Lung (tissue), 12 donors: ENCODE data around the gene PTPRN2. TPM values are rescaled to one million over a fixed set of nuclear protein-coding genes. Genes with fewer than 3 reads are reported as not detected.
"Not testable (repeated sequence)": the region's sequence is repeated elsewhere in the genome, so short reads cannot be mapped to it uniquely, and the experiment has no call there.

Source experiments
- ATAC-seq: fragments of 200-7000 bp; cut with Tn5 transposase; one replicate; pipeline ENCODE4 v1.9.1; 2020; ENCODE audit warnings: moderate number of reproducible peaks; ENCODE audit not compliant: insufficient read depth, low FRiP score
- DNase-seq, 3 donors: peaks; one replicate each; pipeline ENCODE4 v3.0.0-alpha.2; 2013 to 2017
- H3K27ac ChIP-seq, 2 donors: one replicate each; pipeline ENCODE4 v1.5.1; 2013; ENCODE audit warnings: mild to moderate bottlenecking in 2 of 2, moderate library complexity in 2 of 2, control low read depth in 1 of 2, inconsistent platforms in 1 of 2, low read depth in 1 of 2, low read length in 1 of 2
- H3K27me3 ChIP-seq, 3 donors: one replicate each; pipeline ENCODE4 v1.5.1; 2013; ENCODE audit warnings: low read length in 2 of 3; ENCODE audit not compliant: control insufficient read depth in 3 of 3, insufficient read depth in 3 of 3
- H3K36me3 ChIP-seq, 4 donors: one replicate each; pipeline ENCODE4 v1.5.1; 2013; ENCODE audit warnings: low read length in 4 of 4, mild to moderate bottlenecking in 1 of 4, moderate library complexity in 1 of 4; ENCODE audit not compliant: control insufficient read depth in 4 of 4, insufficient read depth in 4 of 4
- H3K4me1 ChIP-seq, 5 donors: one replicate each; pipeline ENCODE4 v1.5.1; 2013; ENCODE audit warnings: low read length in 5 of 5, mild to moderate bottlenecking in 2 of 5, moderate library complexity in 1 of 5; ENCODE audit not compliant: control insufficient read depth in 5 of 5, insufficient read depth in 5 of 5
- H3K4me3 ChIP-seq: one replicate; pipeline ENCODE4 v1.5.1; 2013; ENCODE audit warnings: mild to moderate bottlenecking, control low read depth, moderate library complexity
- H3K9ac ChIP-seq, 2 donors: one replicate each; pipeline ENCODE4 v1.5.1; 2013; ENCODE audit warnings: low read length in 2 of 2, control low read depth in 1 of 2; ENCODE audit not compliant: insufficient read depth in 1 of 2
- H3K9me3 ChIP-seq, 4 donors: one replicate each; pipeline ENCODE4 v1.5.1; 2013; ENCODE audit warnings: low read length in 3 of 4, mild to moderate bottlenecking in 1 of 4, moderate library complexity in 1 of 4; ENCODE audit not compliant: control insufficient read depth in 4 of 4, insufficient read depth in 3 of 4
- CTCF ChIP-seq: IDR thresholded peaks from 2 replicates; pipeline ENCODE4 v1.5.1; 2012; ENCODE audit warnings: mild to moderate bottlenecking; ENCODE audit errors: control extremely low read depth, extremely low read depth
- WGBS, 2 donors: extraction: QIAGEN DNeasy Blood & Tissue Kit; methylation state at CpG; one replicate each; pipeline ENCODE4 v1.1.7; 2013; 5-methylcytosine and 5-hydroxymethylcytosine counted together
- polyA plus RNA-seq, 2 donors: library from polyadenylated mRNA; stranded (reverse); fragments of 200-250 nt; gene quantifications; one replicate each; pipeline ENCODE4 v1.2.1, GENCODE V29; 2013
- total RNA-seq, 2 donors: library from RNA; depleted of rRNA in 1 of 2; stranded (reverse); fragments of >200 nt in 1 of 2; gene quantifications; one replicate each; pipeline ENCODE4 v1.2.1, GENCODE V29; 2014 to 2021
- donor health status: control.
- donor health status: control.
- donor health status: Bipolar disorder and iron deficiency.
- donor health status: healthy.
- donor health status: DM: yes; HTN: yes; CAD: no.

Gene PTPRN2
- total and polyA plus RNA-seq, 4 donors: 2.1 to 7.4 (median 4.4) TPM

DNA sequence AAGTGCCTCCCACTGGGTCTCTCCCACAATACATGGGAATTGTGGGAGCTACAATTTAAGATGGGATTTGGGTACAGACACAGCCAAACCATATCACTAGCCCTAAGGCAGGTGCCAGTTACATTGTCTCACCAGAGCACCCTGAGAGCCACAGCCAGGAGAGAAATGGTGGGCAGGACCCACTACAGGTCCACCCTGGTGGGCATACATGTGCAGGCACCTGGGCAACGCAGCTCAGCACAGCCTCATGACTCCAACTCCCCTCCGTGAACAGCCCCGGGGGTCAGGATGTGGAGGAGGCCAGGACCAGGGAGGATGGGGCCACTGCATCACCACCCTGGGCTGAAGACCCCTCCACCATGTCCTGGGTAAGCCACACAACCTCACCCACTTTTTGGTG is 205.7 kb downstream of the PTPRN2 start:
- ATAC-seq (no peak), DNase-seq (no peak)
- peaks cover 0 to 2% (median 0%) of the 10 kb centered on the region in 3 donors for H3K27me3 ChIP-seq
- peaks cover 0 to 6% (median 0%) of the 10 kb centered on the region in 4 donors for H3K9me3 ChIP-seq
- no peak overlapping the region for H3K9ac ChIP-seq
- 86 to 91% methylated on average over 3 of the region's 3 CpGs for WGBS, 2 donors
- H3K4me3 ChIP-seq: no peak overlapping the region
- H3K36me3 ChIP-seq: no peaks in the 10 kb centered on the region
- TF ChIP-seq CTCF: no peak
- H3K27ac ChIP-seq: no peak overlapping the region
- H3K4me1 ChIP-seq: no peaks in the 10 kb centered on the region

DNA sequence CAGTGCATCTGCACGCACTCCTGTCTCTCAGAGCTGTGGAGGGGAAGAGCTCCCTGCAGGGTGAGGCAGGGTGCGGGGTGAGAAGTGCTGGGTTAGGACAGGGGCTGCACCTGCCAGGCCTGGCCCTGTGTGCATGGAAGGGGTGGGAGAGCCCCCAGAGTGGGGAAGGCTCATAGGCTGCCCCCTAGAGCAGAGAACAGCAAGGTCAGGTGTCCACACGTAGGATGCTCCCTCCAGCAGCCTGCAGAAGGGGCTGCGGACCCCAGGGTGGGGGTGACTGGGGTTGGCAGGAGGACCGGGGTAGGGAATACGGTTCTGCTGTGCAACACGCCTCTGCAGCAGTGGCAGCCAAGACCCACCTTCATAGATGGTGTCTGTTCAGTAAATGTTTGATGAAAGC is 208.6 kb downstream of the PTPRN2 start:
- 79 to 80% methylated on average over 7 of the region's 7 CpGs for WGBS, 2 donors
- no peak for ATAC-seq

GRCh38 chr7:158377800-158378623 is 209.6 kb downstream of the PTPRN2 start:
- no peaks in the 10 kb centered on the region for H3K36me3 ChIP-seq
- H3K4me3 ChIP-seq: no peak overlapping the region
- no peak for DNase-seq
- no peaks in the 10 kb centered on the region for H3K4me1 ChIP-seq
- no peak for ATAC-seq
- H3K27ac ChIP-seq: no peak overlapping the region
- no peaks in the 10 kb centered on the region for H3K27me3 ChIP-seq
- no peak overlapping the region for H3K9ac ChIP-seq
- 65 to 79% methylated on average over 13 to 14 of the region's 14 CpGs for WGBS, 2 donors
- peaks cover 0 to 6% (median 0%) of the 10 kb centered on the region in 4 donors for H3K9me3 ChIP-seq
- no peak for TF ChIP-seq CTCF

More for the DNA sequence above, 208.6 kb downstream of the PTPRN2 start:
- no peak for TF ChIP-seq CTCF
- Histone ChIP-seq H3K27ac (no peak overlapping the region), H3K4me1 (no peaks in the 10 kb centered on the region), H3K4me3 (no peak overlapping the region), H3K27me3 (no peaks in the 10 kb centered on the region), H3K36me3 (no peaks in the 10 kb centered on the region), H3K9me3 (peaks cover 0 to 6% (median 0%) of the 10 kb centered on the region in 4 donors), H3K9ac (no peak overlapping the region)
- no peak for DNase-seq

DNA sequence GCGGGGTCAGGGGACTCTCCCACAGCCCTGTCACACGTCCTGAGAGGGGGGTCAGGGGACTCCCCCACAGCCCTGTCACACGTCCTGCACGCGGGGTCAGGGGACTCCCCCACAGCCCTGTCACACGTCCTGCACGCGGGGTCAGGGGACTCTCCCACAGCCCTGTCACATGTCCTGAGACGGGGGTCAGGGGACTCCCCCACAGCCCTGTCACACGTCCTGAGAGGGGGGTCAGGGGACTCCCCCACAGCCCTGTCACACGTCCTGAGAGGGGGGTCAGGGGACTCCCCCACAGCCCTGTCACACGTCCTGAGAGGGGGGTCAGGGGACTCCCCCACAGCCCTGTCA is 210.8 kb downstream of the PTPRN2 start:
- H3K9me3 ChIP-seq, ATAC-seq, DNase-seq, H3K4me1 ChIP-seq, H3K36me3 ChIP-seq, H3K27me3 ChIP-seq, H3K4me3 ChIP-seq, H3K27ac ChIP-seq, H3K9ac ChIP-seq: not testable (repeated sequence)
- WGBS, 2 donors: 55 to 74% methylated on average over 4 to 11 of the region's 12 CpGs

GRCh38 chr7:158376146-158376838 is 211.3 kb downstream of the PTPRN2 start:
- not testable (repeated sequence) for H3K27me3 ChIP-seq, H3K9me3 ChIP-seq, H3K36me3 ChIP-seq, DNase-seq, H3K4me1 ChIP-seq, H3K4me3 ChIP-seq, H3K9ac ChIP-seq, ATAC-seq, H3K27ac ChIP-seq
- 47 to 67% methylated on average over 20 to 22 of the region's 23 CpGs for WGBS, 2 donors
